GM23338 (cell line): Measurements from ENCODE around the gene CAMSAP3.
"Not testable (repeated sequence)": the region's sequence is repeated elsewhere in the genome, so short reads cannot be mapped to it uniquely, and the experiment has no call there.

Experiments
- EZH2 ChIP-seq: fragments of 200-600 bp; sonication (generic); IDR thresholded peaks from one replicate; pipeline ENCODE4 v1.8.0; 2017; ENCODE audit warnings: antibody characterized with exemption, mild to moderate bottlenecking, low read depth; ENCODE audit not compliant: unreplicated experiment
- EZH2phosphoT487 ChIP-seq: fragments of 200-600 bp; sonication (generic); IDR thresholded peaks from one replicate; pipeline ENCODE4 v1.8.1; 2018; ENCODE audit warnings: antibody characterized with exemption; ENCODE audit not compliant: unreplicated experiment
- STAT1 ChIP-seq: IDR thresholded peaks from one replicate; pipeline ENCODE4 v1.6.1; 2016; ENCODE audit warnings: antibody characterized with exemption; ENCODE audit not compliant: unreplicated experiment
- TF ChIP-seq, protein P1 (sequence below), 2 experiments: fragments of 200-600 bp in 1 of 2; sonication (generic) in 1 of 2; conservative IDR thresholded peaks; 2 replicates each; pipeline versions ENCODE4 v1.5.1 to v1.6.1; 2016 to 2017; ENCODE audit warnings: antibody characterized with exemption in 2 of 2, low read depth in 2 of 2, mild to moderate bottlenecking in 2 of 2, moderate library complexity in 1 of 2

DNA sequence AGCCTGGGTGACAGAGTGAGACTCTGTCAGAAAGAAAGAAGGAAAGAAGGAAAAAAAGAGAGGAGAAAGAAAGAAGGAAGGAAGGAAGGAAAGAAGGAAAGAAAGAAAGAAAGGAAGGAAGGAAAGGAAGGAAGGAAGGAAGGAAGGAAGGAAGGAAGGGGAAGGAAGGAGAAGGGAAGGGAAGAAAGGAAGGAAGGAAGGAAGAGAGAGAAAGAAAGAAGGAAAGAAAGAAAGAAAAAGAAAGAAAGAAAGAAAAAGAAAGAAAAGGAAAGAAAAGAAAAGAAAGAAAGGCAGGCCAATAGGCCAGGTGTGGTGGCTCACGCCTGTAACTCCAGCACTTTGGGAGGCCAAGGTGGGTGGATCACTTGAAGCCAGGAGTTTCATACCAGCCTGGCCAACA lies 18.2 kb upstream of the CAMSAP3 start:
- TF ChIP-seq, protein P1, sequence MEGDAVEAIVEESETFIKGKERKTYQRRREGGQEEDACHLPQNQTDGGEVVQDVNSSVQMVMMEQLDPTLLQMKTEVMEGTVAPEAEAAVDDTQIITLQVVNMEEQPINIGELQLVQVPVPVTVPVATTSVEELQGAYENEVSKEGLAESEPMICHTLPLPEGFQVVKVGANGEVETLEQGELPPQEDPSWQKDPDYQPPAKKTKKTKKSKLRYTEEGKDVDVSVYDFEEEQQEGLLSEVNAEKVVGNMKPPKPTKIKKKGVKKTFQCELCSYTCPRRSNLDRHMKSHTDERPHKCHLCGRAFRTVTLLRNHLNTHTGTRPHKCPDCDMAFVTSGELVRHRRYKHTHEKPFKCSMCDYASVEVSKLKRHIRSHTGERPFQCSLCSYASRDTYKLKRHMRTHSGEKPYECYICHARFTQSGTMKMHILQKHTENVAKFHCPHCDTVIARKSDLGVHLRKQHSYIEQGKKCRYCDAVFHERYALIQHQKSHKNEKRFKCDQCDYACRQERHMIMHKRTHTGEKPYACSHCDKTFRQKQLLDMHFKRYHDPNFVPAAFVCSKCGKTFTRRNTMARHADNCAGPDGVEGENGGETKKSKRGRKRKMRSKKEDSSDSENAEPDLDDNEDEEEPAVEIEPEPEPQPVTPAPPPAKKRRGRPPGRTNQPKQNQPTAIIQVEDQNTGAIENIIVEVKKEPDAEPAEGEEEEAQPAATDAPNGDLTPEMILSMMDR (conservative IDR thresholded peaks at IDR 0.05; ENCODE audit: low read depth in 2 of 2), result not testable (repeated sequence)
- not testable (repeated sequence) for TF ChIP-seq EZH2, EZH2phosphoT487, STAT1
